ENCODE measurements around the gene XRCC5.

GRCh38 chr2:216074380-216074779 lies 34.8 kb upstream of the XRCC5 start:
- no peak for TF ChIP-seq CTCF (conservative IDR thresholded peaks at IDR 0.05; ENCODE audit: low read depth, low read length)
- TF ChIP-seq EZH2 (IDR thresholded peaks at IDR 0.05; ENCODE audit: borderline replicate concordance, low read depth, low read length, poor library complexity, severe bottlenecking), result no peak
